Body of pancreas (tissue), 4 donors: Measurements from ENCODE around the gene CEACAM8. TPM values are rescaled to one million over a fixed set of nuclear protein-coding genes. Genes with fewer than 3 reads are reported as not detected.
"Not testable (repeated sequence)": the region's sequence is repeated elsewhere in the genome, so short reads cannot be mapped to it uniquely, and the experiment has no call there.

ENCODE experiments used
- ATAC-seq: fragments of 150-250 bp; one replicate; pipeline ENCODE4 v1.9.1; 2016
- DNase-seq, 4 donors: peaks; one replicate each; pipeline ENCODE4 v3.0.0-alpha.2; 2019
- H3K27ac ChIP-seq, 4 donors: fragments of 200-600 bp; sonication (generic); 1 replicate in 3 of 4; 2 replicates in 1 of 4; pipeline versions ENCODE4 v1.5.1 to v1.6.1; 2016 to 2019; ENCODE audit warnings: mild to moderate bottlenecking in 1 of 4, mixed read lengths in 1 of 4, moderate library complexity in 1 of 4
- H3K27me3 ChIP-seq, 2 donors: fragments of 200-600 bp; sonication (generic); one replicate each; pipeline ENCODE4 v1.6.0; 2016; ENCODE audit warnings: mild to moderate bottlenecking in 1 of 2
- H3K36me3 ChIP-seq, 2 donors: fragments of 200-600 bp; sonication (generic); replicated peaks in 1 of 2; 2 replicates each; pipeline ENCODE4 v1.5.1; 2016; ENCODE audit warnings: low read depth in 2 of 2; ENCODE audit not compliant: insufficient read depth in 1 of 2
- H3K4me1 ChIP-seq: fragments of 200-600 bp; sonication (generic); one replicate; pipeline ENCODE4 v1.6.0; 2016
- H3K4me3 ChIP-seq, 2 donors: fragments of 200-600 bp; sonication (generic); 1 replicate in 1 of 2; 2 replicates in 1 of 2; pipeline ENCODE4 v1.5.1; 2016 to 2019
- H3K9me3 ChIP-seq, 3 donors: fragments of 200-600 bp; sonication (generic); 1 replicate in 2 of 3; 2 replicates in 1 of 3; pipeline ENCODE4 v1.5.1; 2016
- POLR2A ChIP-seq, 3 donors: fragments of 450-650 bp; IDR thresholded peaks; one replicate each; pipeline ENCODE4 v1.6.1; 2016; ENCODE audit warnings: antibody characterized with exemption in 3 of 3, mild to moderate bottlenecking in 2 of 3
- WGBS, 2 donors: methylation state at CpG; one replicate each; pipeline ENCODE4 v1.1.5; 2017; 5-methylcytosine and 5-hydroxymethylcytosine counted together
- intact Hi-C: fragments of 100-400 bp; cut with DNase I; formaldehyde crosslinking; loops from one replicate; pipeline ENCODE4 v1.15.1; 2023
- total RNA-seq, 2 donors: library from RNA; depleted of rRNA; stranded (reverse); fragments of >200 nt; gene quantifications; one replicate each; pipeline ENCODE4 v1.1.0, GENCODE V29; 2016
- TF ChIP-seq, protein P1 (sequence below), 7 experiments: fragments of 450-650 bp in 4 of 7; fragments of 200-600 bp in 3 of 7; sonication (generic) in 3 of 7; IDR thresholded peaks; one replicate each; pipeline ENCODE4 v1.5.1; 2016 to 2019; ENCODE audit warnings: antibody characterized with exemption in 7 of 7

Gene CEACAM8
- total RNA-seq, 2 donors from 2014 or later = not detected

DNA sequence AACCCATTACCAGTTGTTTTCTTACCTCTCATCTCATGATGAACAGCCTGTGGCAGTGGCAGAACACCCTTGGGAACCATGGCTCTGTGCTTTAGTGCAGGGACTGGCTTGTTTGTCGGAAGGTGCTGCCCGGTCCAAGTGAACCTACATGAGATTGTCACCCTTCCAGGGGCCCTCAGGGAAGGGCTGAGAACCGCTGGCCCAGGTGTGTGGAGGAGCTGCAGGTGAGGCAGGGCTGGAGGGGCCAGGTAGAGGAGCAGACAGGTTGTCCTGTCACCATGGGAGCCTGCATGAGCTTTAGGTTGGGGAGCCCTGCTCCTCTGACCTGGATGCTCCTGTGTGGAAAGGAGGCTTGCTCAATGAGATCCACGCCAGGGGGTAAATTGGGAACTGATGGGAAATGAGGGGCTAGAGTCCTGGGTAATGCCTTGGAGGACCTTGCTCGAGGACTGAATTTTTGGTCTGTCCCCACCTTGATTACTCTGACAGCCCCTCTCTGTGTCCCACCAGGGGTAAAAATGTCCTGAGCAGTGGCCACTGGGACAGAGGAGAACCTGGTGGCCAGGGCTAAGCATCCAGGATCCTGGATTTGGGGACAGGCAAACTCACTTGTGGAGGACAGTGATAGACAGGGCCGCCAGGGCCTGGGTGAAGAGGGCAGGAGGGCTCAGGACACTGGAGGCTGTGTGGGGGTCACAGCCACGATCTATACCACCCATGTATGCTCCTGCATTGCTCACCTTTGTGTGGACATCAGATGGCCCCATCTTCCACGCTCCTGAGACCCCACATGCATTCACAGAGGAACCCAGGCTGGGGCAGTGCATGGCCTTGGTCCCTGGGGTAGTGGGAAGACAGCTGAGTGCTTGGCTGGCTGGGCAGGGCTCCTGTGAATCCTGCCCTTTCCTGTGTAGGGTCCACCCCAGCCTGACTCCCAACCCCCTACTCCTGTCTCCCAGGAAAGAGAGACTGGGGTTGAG is 42.3 kb downstream of the CEACAM8 start:
- TF ChIP-seq, protein P1, sequence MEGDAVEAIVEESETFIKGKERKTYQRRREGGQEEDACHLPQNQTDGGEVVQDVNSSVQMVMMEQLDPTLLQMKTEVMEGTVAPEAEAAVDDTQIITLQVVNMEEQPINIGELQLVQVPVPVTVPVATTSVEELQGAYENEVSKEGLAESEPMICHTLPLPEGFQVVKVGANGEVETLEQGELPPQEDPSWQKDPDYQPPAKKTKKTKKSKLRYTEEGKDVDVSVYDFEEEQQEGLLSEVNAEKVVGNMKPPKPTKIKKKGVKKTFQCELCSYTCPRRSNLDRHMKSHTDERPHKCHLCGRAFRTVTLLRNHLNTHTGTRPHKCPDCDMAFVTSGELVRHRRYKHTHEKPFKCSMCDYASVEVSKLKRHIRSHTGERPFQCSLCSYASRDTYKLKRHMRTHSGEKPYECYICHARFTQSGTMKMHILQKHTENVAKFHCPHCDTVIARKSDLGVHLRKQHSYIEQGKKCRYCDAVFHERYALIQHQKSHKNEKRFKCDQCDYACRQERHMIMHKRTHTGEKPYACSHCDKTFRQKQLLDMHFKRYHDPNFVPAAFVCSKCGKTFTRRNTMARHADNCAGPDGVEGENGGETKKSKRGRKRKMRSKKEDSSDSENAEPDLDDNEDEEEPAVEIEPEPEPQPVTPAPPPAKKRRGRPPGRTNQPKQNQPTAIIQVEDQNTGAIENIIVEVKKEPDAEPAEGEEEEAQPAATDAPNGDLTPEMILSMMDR (IDR thresholded peaks at IDR 0.05) = no peak
- no peak for TF ChIP-seq POLR2A (IDR thresholded peaks at IDR 0.05)
- no peak overlapping the region for H3K27ac ChIP-seq
- H3K27me3 ChIP-seq = no peaks in the 10 kb centered on the region
- H3K4me3 ChIP-seq = no peak overlapping the region
- WGBS, 2 donors = 73 to 74% methylated on average over 7 to 8 of the region's 8 CpGs
- H3K4me1 ChIP-seq = no peaks in the 10 kb centered on the region
- H3K36me3 ChIP-seq = no peaks in the 10 kb centered on the region
- DNase-seq (no peak), ATAC-seq (no peak)
- H3K9me3 ChIP-seq = no peaks in the 10 kb centered on the region
- intact Hi-C loops = no loop called here

DNA sequence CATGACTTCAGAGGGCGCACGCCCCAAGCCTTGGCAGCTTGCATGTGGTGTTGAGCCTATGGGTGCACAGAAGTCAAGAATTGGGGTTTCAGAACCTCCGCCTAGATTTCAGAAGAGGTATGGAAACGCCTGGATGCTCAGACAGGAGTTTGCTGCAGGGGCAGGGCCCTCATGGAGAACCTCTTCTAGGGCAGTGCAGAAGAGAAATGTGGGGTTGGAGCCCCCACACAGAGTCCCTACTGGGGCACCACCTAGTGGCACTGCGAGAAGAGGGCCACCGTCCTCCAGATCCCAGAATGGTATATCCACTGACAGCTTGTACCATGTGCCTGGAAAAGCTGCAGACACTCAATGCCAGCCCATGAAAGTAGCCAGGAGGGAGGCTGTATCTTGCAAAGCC is 44.2 kb downstream of the CEACAM8 start:
- H3K4me3 ChIP-seq, H3K27me3 ChIP-seq, intact Hi-C loops, H3K27ac ChIP-seq, ATAC-seq, DNase-seq, H3K9me3 ChIP-seq, H3K36me3 ChIP-seq, H3K4me1 ChIP-seq: not testable (repeated sequence)
- 86 to 87% methylated on average over 3 to 6 of the region's 6 CpGs for WGBS, 2 donors

DNA sequence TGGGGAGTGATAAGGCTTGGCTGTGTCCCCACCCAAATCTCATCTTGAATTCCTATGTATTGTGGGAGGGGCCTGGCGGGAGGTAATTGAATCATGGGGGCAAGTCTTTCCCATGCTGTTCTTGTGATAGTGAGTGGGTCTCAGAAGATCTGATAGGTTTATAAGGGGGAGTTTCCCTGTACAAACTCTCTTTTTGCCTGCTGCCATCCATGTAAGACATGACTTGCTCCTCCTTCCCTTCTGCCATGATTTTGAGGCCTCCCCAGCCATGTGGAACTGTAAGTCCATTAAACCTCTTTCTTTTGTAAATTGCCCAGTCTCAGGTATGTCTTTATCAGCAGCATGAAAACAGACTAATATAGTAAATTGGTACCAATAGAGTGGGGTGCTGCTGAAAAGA is 45.7 kb downstream of the CEACAM8 start:
- whole genome bisulfite sequencing, 2 donors = 90 to 100% methylated on average over 1 of the region's 1 CpG
- H3K27ac ChIP-seq, DNase-seq, H3K36me3 ChIP-seq, ATAC-seq, H3K4me3 ChIP-seq, H3K4me1 ChIP-seq, H3K9me3 ChIP-seq, intact Hi-C loops, H3K27me3 ChIP-seq: not testable (repeated sequence)

DNA sequence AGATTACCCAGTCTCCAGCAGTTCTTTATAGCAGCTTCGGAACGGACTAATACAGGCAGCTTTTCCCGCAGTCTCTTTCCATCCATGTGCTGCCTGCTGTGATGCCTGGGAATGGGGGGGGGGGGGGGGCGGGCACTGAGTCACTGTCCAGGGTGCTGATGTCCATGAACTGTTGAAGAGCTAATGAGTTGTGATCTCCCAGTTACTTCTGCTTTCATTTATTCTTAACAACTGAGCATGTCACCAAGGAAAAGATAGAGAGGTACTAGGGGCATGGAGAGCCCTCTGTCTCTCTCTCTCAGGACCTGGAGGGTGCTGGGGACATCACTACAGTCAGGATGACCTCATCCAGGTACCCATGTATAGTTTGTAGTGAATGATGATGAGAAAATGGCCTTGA is 46.2 kb downstream of the CEACAM8 start:
- Histone ChIP-seq H3K27ac (no peak overlapping the region), H3K36me3 (no peaks in the 10 kb centered on the region), H3K27me3 (no peaks in the 10 kb centered on the region), H3K4me1 (no peaks in the 10 kb centered on the region), H3K9me3 (no peaks in the 10 kb centered on the region), H3K4me3 (no peak overlapping the region)
- intact Hi-C loops = no loop called here
- ATAC-seq = no peak
- no peak for DNase-seq
- TF ChIP-seq, protein P1 (IDR thresholded peaks at IDR 0.05) = no peak
- TF ChIP-seq POLR2A (IDR thresholded peaks at IDR 0.05) = no peak
- 56 to 67% methylated on average over 4 of the region's 4 CpGs for WGBS, 2 donors

DNA sequence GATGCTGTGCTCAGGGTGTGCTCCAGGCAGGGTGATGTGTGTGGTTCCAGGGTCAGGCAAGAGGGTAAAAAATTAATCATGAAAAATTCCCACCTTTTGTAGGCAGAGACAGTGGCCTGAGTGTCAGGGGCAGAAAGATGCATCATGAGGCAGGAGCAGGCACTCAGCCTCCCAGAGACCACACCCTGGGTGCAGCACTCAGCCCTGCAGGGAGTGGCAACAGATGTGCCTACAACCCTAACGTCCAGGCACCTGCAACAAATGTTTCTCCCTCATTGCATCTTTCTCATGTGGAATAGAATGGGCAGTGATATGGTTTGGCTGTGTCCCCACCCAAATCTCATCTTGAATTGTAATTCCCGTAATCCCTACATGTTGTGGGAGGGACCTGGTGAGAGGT is 46.8 kb downstream of the CEACAM8 start:
- H3K4me3 ChIP-seq = no peak overlapping the region
- ATAC-seq (no peak), DNase-seq (no peak)
- no peaks in the 10 kb centered on the region for H3K27me3 ChIP-seq
- H3K9me3 ChIP-seq = no peaks in the 10 kb centered on the region
- no peak for TF ChIP-seq POLR2A (IDR thresholded peaks at IDR 0.05)
- TF ChIP-seq, protein P1 (IDR thresholded peaks at IDR 0.05) = no peak
- no peak overlapping the region for H3K27ac ChIP-seq
- no peaks in the 10 kb centered on the region for H3K4me1 ChIP-seq
- no peaks in the 10 kb centered on the region for H3K36me3 ChIP-seq
- WGBS, 2 donors = 40 to 55% methylated on average over 2 of the region's 2 CpGs
- intact Hi-C loops = no loop called here
